ENCODE data around the gene ACSF3.

DNA sequence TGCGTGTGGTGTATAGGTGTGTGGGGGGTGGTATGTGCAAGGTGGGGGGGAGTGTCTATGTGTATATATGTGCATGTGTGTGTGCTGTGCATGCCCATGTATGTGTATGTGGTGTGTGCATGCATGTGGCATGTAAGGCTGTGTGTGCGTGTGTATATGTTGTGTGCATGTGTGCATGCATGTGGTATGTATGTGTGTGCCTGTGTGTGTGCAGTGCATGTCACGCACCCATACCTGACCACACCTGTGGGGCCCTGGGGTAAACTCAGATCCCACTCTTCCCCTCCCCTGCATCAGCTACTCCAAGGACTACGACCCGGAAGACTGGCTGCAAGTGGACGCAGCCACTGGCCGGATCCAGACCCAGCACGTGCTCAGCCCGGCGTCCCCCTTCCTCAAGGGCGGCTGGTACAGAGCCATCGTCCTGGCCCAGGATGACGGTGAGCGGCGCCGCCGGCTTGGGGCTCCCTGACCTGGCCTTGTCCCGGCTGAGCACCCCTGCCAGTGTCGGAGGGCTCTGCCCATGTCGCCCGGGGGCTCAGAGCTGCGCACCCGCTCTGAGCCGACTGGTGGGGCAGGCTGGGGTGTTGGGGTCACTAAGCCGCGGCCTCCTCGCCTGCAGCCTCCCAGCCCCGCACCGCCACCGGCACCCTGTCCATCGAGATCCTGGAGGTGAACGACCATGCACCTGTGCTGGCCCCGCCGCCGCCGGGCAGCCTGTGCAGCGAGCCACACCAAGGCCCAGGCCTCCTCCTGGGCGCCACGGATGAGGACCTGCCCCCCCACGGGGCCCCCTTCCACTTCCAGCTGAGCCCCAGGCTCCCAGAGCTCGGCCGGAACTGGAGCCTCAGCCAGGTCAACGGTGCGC is 97.6 kb downstream of the ACSF3 start:
- TF ChIP-seq, protein P1, sequence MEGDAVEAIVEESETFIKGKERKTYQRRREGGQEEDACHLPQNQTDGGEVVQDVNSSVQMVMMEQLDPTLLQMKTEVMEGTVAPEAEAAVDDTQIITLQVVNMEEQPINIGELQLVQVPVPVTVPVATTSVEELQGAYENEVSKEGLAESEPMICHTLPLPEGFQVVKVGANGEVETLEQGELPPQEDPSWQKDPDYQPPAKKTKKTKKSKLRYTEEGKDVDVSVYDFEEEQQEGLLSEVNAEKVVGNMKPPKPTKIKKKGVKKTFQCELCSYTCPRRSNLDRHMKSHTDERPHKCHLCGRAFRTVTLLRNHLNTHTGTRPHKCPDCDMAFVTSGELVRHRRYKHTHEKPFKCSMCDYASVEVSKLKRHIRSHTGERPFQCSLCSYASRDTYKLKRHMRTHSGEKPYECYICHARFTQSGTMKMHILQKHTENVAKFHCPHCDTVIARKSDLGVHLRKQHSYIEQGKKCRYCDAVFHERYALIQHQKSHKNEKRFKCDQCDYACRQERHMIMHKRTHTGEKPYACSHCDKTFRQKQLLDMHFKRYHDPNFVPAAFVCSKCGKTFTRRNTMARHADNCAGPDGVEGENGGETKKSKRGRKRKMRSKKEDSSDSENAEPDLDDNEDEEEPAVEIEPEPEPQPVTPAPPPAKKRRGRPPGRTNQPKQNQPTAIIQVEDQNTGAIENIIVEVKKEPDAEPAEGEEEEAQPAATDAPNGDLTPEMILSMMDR (IDR thresholded peaks at IDR 0.05): no peak
- TF ChIP-seq POLR2A (IDR thresholded peaks at IDR 0.05): no peak

All from testis (tissue), 2 donors.